Activated B cell treated with CpG ODN at 0.5 μM for 24 hours (primary cell): ENCODE data around the gene TPP2. TPM values are rescaled to one million over a fixed set of nuclear protein-coding genes. Genes with fewer than 3 reads are reported as not detected.

Experiments
- ATAC-seq: fragments of 200-7000 bp; cut with Tn5 transposase; one replicate; pipeline ENCODE4 v1.10.0; 2021; ENCODE audit warnings: low read depth, mild to moderate bottlenecking, moderate library complexity
- CTCF ChIA-PET: fragments of 350-600 bp; sonication (Branson Sonifier 250); formaldehyde crosslinking; loops from one replicate; lab custom pipeline; 2021; ENCODE audit warnings: antibody characterized with exemption; lab: Charles Lee
- POLR2A ChIA-PET: fragments of 350-600 bp; sonication (Branson Sonifier 250); formaldehyde crosslinking; loops from one replicate; lab custom pipeline; 2021; ENCODE audit warnings: antibody characterized with exemption; lab: Charles Lee
- DNase-seq: peaks from one replicate; pipeline ENCODE4 v3.0.0; 2022
- H3K27ac Mint-ChIP-seq: one replicate; pipeline ENCODE4 v1.8.0; 2020; ENCODE audit warnings: mixed read lengths
- H3K27me3 Mint-ChIP-seq: one replicate; pipeline ENCODE4 v1.8.0; 2021; ENCODE audit warnings: mixed read lengths
- H3K36me3 Mint-ChIP-seq: one replicate; pipeline ENCODE4 v1.8.0; 2021; ENCODE audit warnings: low read depth, mixed read lengths
- H3K4me1 Mint-ChIP-seq: one replicate; pipeline ENCODE4 v1.8.0; 2021; ENCODE audit warnings: mixed read lengths
- H3K4me3 Mint-ChIP-seq: one replicate; pipeline ENCODE4 v1.8.0; 2020; ENCODE audit warnings: mild to moderate bottlenecking, mixed read lengths
- H3K9me3 Mint-ChIP-seq: one replicate; pipeline ENCODE4 v1.8.0; 2020; ENCODE audit warnings: mixed read lengths
- CTCF ChIP-seq: fragments of 200-600 bp; IDR thresholded peaks from one replicate; pipeline ENCODE4 v1.8.0; 2022; ENCODE audit warnings: antibody characterized with exemption, mild to moderate bottlenecking
- intact Hi-C: fragments of 100-400 bp; cut with micrococcal nuclease; formaldehyde crosslinking; loops from one replicate; pipeline ENCODE4 v1.15.1; 2024
- total RNA-seq: library from RNA; stranded (reverse); gene quantifications from 2 replicates; pipeline ENCODE4 v1.2.3, GENCODE V29; 2022

TPP2 gene
- total RNA-seq, 1 donor from 2014 or later: 53.1 TPM

GRCh38 chr13:102698649-102698980 is 101.8 kb downstream of the TPP2 start:
- Mint-ChIP-seq H3K27me3 (peaks cover 30% of the 10 kb centered on the region), H3K9me3 (peaks cover 8% of the 10 kb centered on the region), H3K36me3 (no peaks in the 10 kb centered on the region), H3K4me3 (no peak overlapping the region), H3K27ac (no peak overlapping the region), H3K4me1 (no peaks in the 10 kb centered on the region)
- ChIA-PET POLR2A (no interaction called here), CTCF (no interaction called here)
- TF ChIP-seq CTCF: no peak
- intact Hi-C loops: no loop called here
- no peak for DNase-seq
- no peak for ATAC-seq

- H3K9me3 Mint-ChIP-seq: peaks cover 8% of the 10 kb centered on the region
- ATAC-seq: no peak
Observed at GRCh38 chr13:102699504-102699903, 102.7 kb downstream of the TPP2 start.

GRCh38 chr13:102700088-102701031 is 103.6 kb downstream of the TPP2 start:
- Mint-ChIP-seq H3K4me3 (no peak overlapping the region), H3K4me1 (no peaks in the 10 kb centered on the region), H3K27ac (no peak overlapping the region), H3K9me3 (peaks cover 8% of the 10 kb centered on the region), H3K27me3 (peaks cover 17% of the 10 kb centered on the region), H3K36me3 (no peaks in the 10 kb centered on the region)
- no peak for DNase-seq
- CTCF ChIA-PET: no interaction called here
- intact Hi-C loops: no loop called here
- no peak for TF ChIP-seq CTCF
- ATAC-seq: no peak
- POLR2A ChIA-PET: no interaction called here

More at GRCh38 chr13:102699504-102699903, 102.7 kb downstream of the TPP2 start:
- no peak overlapping the region for H3K4me3 Mint-ChIP-seq
- H3K4me1 Mint-ChIP-seq: no peaks in the 10 kb centered on the region
- POLR2A ChIA-PET: no interaction called here
- DNase-seq: no peak
- no peak for TF ChIP-seq CTCF
- CTCF ChIA-PET: no interaction called here
- H3K27me3 Mint-ChIP-seq: peaks cover 23% of the 10 kb centered on the region
- no peaks in the 10 kb centered on the region for H3K36me3 Mint-ChIP-seq
- H3K27ac Mint-ChIP-seq: no peak overlapping the region
- intact Hi-C loops: no loop called here

- H3K9me3 Mint-ChIP-seq: peaks cover 8% of the 10 kb centered on the region
- no peaks in the 10 kb centered on the region for H3K4me1 Mint-ChIP-seq
- peaks cover 14% of the 10 kb centered on the region for H3K27me3 Mint-ChIP-seq
- intact Hi-C loops: no loop called here
- H3K4me3 Mint-ChIP-seq: no peak overlapping the region
- no peak for ATAC-seq
- ChIA-PET POLR2A (interaction anchor here (0.6 kb wide), 1 partner anchor 149 kb away, joined by 3 read pairs; no protein-coding TSS in a partner anchor), CTCF (no interaction called here)
- no peak overlapping the region for H3K27ac Mint-ChIP-seq
- DNase-seq: no peak
- H3K36me3 Mint-ChIP-seq: no peaks in the 10 kb centered on the region
- no peak for TF ChIP-seq CTCF
Observed at GRCh38 chr13:102701331-102701730, 104.5 kb downstream of the TPP2 start.

- ATAC-seq (no peak), DNase-seq (no peak)
- Mint-ChIP-seq H3K4me3 (no peak overlapping the region), H3K4me1 (no peaks in the 10 kb centered on the region), H3K9me3 (peaks cover 8% of the 10 kb centered on the region), H3K27ac (no peak overlapping the region), H3K36me3 (no peaks in the 10 kb centered on the region), H3K27me3 (peaks cover 7% of the 10 kb centered on the region)
- intact Hi-C loops: no loop called here
- ChIA-PET POLR2A (interaction anchor here (0.7 kb wide), 1 partner anchor 122 kb away, joined by 3 read pairs; no protein-coding TSS in a partner anchor), CTCF (no interaction called here)
- no peak for TF ChIP-seq CTCF
Observed at GRCh38 chr13:102702965-102703725, 106.4 kb downstream of the TPP2 start.
